Trophoblast cell (in vitro differentiated cells and primary cell): Measurements from ENCODE around the gene ATG4D.
"Not testable (repeated sequence)": the region's sequence is repeated elsewhere in the genome, so short reads cannot be mapped to it uniquely, and the experiment has no call there.

ENCODE experiments used
- DNase-seq, 2 donors: peaks; one replicate each; pipeline ENCODE4 v3.0.0-alpha.2; 2016
- H2AFZ ChIP-seq: 2 replicates; pipeline ENCODE4 v1.6.1; 2013; ENCODE audit warnings: low read length, moderate library complexity, mild to moderate bottlenecking; ENCODE audit not compliant: insufficient read depth, poor library complexity
- H2AK5ac ChIP-seq: 2 replicates; pipeline ENCODE4 v1.6.1; 2013; ENCODE audit warnings: mild to moderate bottlenecking, low read length
- H2BK120ac ChIP-seq: 2 replicates; pipeline ENCODE4 v1.6.1; 2013; ENCODE audit warnings: low read length, mild to moderate bottlenecking, moderate library complexity; ENCODE audit not compliant: insufficient read depth, poor library complexity
- H2BK12ac ChIP-seq: 2 replicates; pipeline ENCODE4 v1.6.1; 2013; ENCODE audit warnings: mild to moderate bottlenecking, low read length, moderate library complexity
- H2BK5ac ChIP-seq: 2 replicates; pipeline ENCODE4 v1.6.1; 2013; ENCODE audit warnings: low read length, low read depth, moderate library complexity, mild to moderate bottlenecking; ENCODE audit not compliant: poor library complexity
- H3K14ac ChIP-seq: 2 replicates; pipeline ENCODE4 v1.6.1; 2013; ENCODE audit warnings: mild to moderate bottlenecking, low read length
- H3K18ac ChIP-seq: 2 replicates; pipeline ENCODE4 v1.6.1; 2013; ENCODE audit warnings: mild to moderate bottlenecking, low read length
- H3K23ac ChIP-seq: 2 replicates; pipeline ENCODE4 v1.6.1; 2013; ENCODE audit warnings: low read length
- H3K27ac ChIP-seq: 2 replicates; pipeline ENCODE4 v1.5.1; 2013; ENCODE audit warnings: low read depth, mild to moderate bottlenecking, inconsistent platforms, low read length, moderate library complexity
- H3K27me3 ChIP-seq: 2 replicates; pipeline ENCODE4 v1.6.1; 2013; ENCODE audit warnings: inconsistent platforms, mild to moderate bottlenecking, low read length, moderate library complexity; ENCODE audit not compliant: insufficient read depth
- H3K36me3 ChIP-seq, 2 experiments: 1 replicate in 1 of 2; 2 replicates in 1 of 2; pipeline ENCODE4 v1.6.1; 2013; ENCODE audit warnings: low read length in 2 of 2, mild to moderate bottlenecking in 2 of 2, moderate library complexity in 1 of 2; ENCODE audit not compliant: insufficient read depth in 2 of 2, control insufficient read depth in 1 of 2
- H3K4ac ChIP-seq: 2 replicates; pipeline ENCODE4 v1.6.1; 2013; ENCODE audit warnings: low read depth, mild to moderate bottlenecking, low read length, moderate library complexity
- H3K4me1 ChIP-seq, 2 experiments: 1 replicate in 1 of 2; 2 replicates in 1 of 2; pipeline ENCODE4 v1.6.1; 2013; ENCODE audit warnings: low read length in 2 of 2, mild to moderate bottlenecking in 2 of 2, moderate library complexity in 1 of 2; ENCODE audit not compliant: insufficient read depth in 2 of 2, control insufficient read depth in 1 of 2
- H3K4me2 ChIP-seq: 2 replicates; pipeline ENCODE4 v1.6.1; 2013; ENCODE audit warnings: inconsistent platforms, mild to moderate bottlenecking, low read length, moderate library complexity
- H3K4me3 ChIP-seq: 2 replicates; pipeline ENCODE4 v1.5.1; 2013; ENCODE audit warnings: mild to moderate bottlenecking, low read depth, low read length, inconsistent platforms
- H3K79me1 ChIP-seq: one replicate; pipeline ENCODE4 v1.6.1; 2013; ENCODE audit warnings: low read length
- H3K79me2 ChIP-seq: 2 replicates; pipeline ENCODE4 v1.6.1; 2013; ENCODE audit warnings: low read length, mild to moderate bottlenecking; ENCODE audit not compliant: control insufficient read depth, insufficient read depth, poor library complexity
- H3K9ac ChIP-seq: 2 replicates; pipeline ENCODE4 v1.6.1; 2013; ENCODE audit warnings: mild to moderate bottlenecking, low read length
- H3K9me3 ChIP-seq: 2 replicates; pipeline ENCODE4 v1.6.1; 2013; ENCODE audit warnings: low read depth, mild to moderate bottlenecking, control low read depth, inconsistent platforms, low read length; ENCODE audit not compliant: insufficient read depth
- H4K12ac ChIP-seq: 2 replicates; pipeline ENCODE4 v1.6.1; 2013; ENCODE audit warnings: low read depth, mild to moderate bottlenecking, low read length, moderate library complexity
- H4K8ac ChIP-seq: 2 replicates; pipeline ENCODE4 v1.6.1; 2013; ENCODE audit warnings: low read depth, mild to moderate bottlenecking, low read length, moderate library complexity
- H4K91ac ChIP-seq: one replicate; pipeline ENCODE4 v1.6.1; 2013; ENCODE audit warnings: low read depth, mild to moderate bottlenecking, low read length, moderate library complexity
- WGBS: extraction: QIAGEN DNeasy Blood & Tissue Kit; methylation state at CpG from one replicate; pipeline ENCODE4 v1.1.7; 2013; ENCODE audit warnings: missing lambda C conversion rate; ENCODE audit not compliant: insufficient read length, insufficient coverage; ENCODE audit errors: extremely low coverage; 5-methylcytosine and 5-hydroxymethylcytosine counted together

ATG4D gene

DNA sequence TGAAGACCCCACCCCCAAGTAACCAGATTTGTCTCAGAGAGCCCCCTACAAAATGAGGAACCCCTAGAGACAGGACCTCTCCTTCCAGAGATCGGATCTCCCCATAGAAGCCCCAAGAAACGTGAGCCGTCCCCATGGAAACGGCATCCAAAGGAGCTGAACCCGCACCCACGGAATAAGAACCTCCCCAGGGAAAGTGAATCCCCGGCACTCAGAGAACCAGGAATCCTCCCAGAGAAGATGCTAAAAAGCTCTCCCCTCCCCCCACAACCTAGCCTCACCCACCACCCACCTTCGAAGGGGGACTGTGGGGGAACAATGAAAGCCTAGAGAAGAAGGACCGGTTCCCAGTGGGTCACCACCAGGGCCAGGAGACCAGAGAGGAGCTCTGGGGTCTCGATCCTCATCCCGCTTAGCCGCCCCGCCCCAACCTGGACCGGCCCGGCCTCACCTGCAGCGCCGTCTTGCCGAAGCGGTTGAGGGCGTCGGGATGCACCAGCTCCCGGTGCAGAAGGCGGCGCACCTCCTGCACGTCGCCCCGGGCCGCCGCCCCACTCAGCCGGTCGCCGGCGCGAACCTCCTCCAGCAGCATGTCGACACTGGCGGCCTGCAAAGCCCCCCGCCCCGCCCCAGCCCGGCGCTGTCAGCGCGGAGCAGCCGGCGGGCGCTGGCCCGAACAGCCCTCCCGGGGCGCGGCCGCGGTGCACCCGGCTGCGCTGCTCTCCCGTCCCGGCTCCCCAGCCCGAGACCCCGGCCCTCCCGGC, 24.5 kb downstream of the ATG4D start:
- Histone ChIP-seq H3K36me3 (no peaks in the 10 kb centered on the region), H2BK5ac (no peak overlapping the region), H3K79me2 (peaks cover 9% of the 10 kb centered on the region), H3K79me1 (peaks cover 9% of the 10 kb centered on the region), H4K8ac (no peak overlapping the region), H3K9me3 (peaks cover 2% of the 10 kb centered on the region), H2AFZ (peak overlapping the region; percentile 81), H3K27ac (peak overlapping the region; percentile 4), H3K4ac (no peak overlapping the region), H3K4me1 (peaks cover 9 to 14% of the 10 kb centered on the region in 2 experiments), H3K23ac (no peak overlapping the region), H4K12ac (no peak overlapping the region), H2BK12ac (no peak overlapping the region), H3K18ac (peak overlapping the region; percentile 43), H3K14ac (peak overlapping the region; percentile 49), H3K27me3 (no peaks in the 10 kb centered on the region), H2AK5ac (no peak overlapping the region), H3K9ac (no peak overlapping the region), H2BK120ac (no peak overlapping the region), H3K4me2 (peak overlapping the region; percentile 67), H4K91ac (no peak overlapping the region), H3K4me3 (peak overlapping the region; percentile 73)
- DNase-seq: peak; percentile 56 to 64
- WGBS: no CpG with 5 or more reads among the region's 58 CpGs

DNA sequence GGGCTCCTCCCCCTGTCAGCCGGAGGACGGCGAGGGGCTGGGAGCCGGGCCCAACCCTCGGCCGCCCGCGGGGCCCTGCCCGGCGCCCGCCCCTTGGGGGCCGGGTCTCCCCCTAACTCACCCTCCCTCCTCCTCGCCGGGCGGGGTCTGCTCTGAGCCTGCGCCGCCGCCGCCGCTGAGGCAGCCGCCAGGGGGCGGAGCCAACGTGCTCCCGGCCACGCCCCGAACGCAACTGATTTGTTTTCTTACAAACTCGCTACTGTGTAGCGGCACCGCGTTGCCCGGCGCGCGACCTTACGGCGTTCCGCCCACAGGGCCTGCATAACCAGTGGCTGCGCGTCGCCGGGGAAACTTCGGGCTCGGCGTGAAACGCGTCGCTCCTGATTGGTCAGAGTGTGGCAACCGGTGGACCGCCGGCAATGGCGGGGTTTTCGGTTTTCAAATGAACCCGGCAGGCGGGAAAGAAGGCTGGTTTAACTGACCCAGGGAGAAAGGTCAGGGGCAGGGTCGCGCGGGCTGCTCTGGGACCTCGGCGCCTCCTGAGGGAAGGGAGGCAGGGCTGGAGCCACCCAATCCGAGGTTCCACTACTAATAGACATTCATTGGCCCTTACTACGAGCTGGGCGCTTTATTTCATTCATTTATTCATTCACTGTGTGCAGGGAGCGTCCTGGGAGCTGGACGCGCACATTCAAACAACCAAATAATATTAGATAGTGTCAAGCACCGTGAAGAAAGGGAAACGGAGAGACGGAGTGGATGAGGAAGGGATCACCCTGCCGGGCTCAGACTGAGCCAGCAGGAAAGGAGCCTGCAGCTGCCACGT, 25.3 kb downstream of the ATG4D start, which contains the start of gene CDKN2D:
Gene CDKN2D (minus strand): TSS at position 154 of the 826 bp plus-strand sequence. CDS start 326 bp downstream, outside the sequence.
- H2BK12ac ChIP-seq: no peak within 1 kb of the TSS
- H3K23ac ChIP-seq: no peak within 1 kb of the TSS
- H3K9ac ChIP-seq: peak within 1 kb of the TSS; percentile 60
- H3K4ac ChIP-seq: no peak within 1 kb of the TSS
- H3K79me2 ChIP-seq: peaks cover 9% of the 10 kb centered on the region
- peak within 1 kb of the TSS; percentile 43 for H3K18ac ChIP-seq
- peak within 1 kb of the TSS; percentile 2 for H4K91ac ChIP-seq
- H3K4me3 ChIP-seq: peak within 1 kb of the TSS; percentile 73
- peaks cover 9% of the 10 kb centered on the region for H3K79me1 ChIP-seq
- H2BK120ac ChIP-seq: no peak within 1 kb of the TSS
- H4K8ac ChIP-seq: peak within 1 kb of the TSS; percentile 5
- H2BK5ac ChIP-seq: peak within 1 kb of the TSS; percentile 1
- H2AFZ ChIP-seq: peak within 1 kb of the TSS; percentile 81
- H3K27me3 ChIP-seq: no peaks in the 10 kb centered on the region
- H3K14ac ChIP-seq: peak within 1 kb of the TSS; percentile 49
- peaks cover under 1 to 3% of the 10 kb centered on the region in 2 experiments for H3K36me3 ChIP-seq
- peaks cover 2% of the 10 kb centered on the region for H3K9me3 ChIP-seq
- H4K12ac ChIP-seq: no peak within 1 kb of the TSS
- H2AK5ac ChIP-seq: no peak within 1 kb of the TSS
- no CpG with 5 or more reads among the region's 71 CpGs for whole genome bisulfite sequencing
- peak; percentile 99 to 100 for DNase-seq
- H3K27ac ChIP-seq: peak within 1 kb of the TSS; percentile 62
- peaks cover 9 to 14% of the 10 kb centered on the region in 2 experiments for H3K4me1 ChIP-seq
- H3K4me2 ChIP-seq: peak within 1 kb of the TSS; percentile 85

DNA sequence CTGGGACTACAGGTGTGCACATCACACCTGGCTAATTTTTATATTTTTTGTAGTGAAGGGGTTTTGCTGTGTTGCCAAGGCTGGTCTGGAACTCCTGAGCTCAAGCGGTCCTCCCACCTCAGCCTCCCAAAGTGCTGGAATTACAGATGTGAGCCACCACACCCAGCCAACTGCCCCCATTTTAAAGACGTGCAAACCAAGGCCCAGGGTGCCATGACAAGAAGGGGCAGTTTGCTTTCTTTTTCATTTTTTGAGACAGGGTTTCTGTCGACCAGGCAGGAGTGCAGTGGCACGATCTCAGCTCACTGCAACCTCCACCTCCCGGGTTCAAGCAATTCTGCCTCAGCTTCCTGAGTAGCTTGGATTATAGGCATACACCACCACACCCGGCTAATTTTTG, 30.1 kb downstream of the ATG4D start:
- H2BK120ac ChIP-seq, H3K9ac ChIP-seq, H3K4me3 ChIP-seq, H3K27ac ChIP-seq, H3K9me3 ChIP-seq, H3K4ac ChIP-seq, H2AFZ ChIP-seq, H3K4me1 ChIP-seq, H3K79me2 ChIP-seq, H3K23ac ChIP-seq, H3K18ac ChIP-seq, H3K4me2 ChIP-seq, H3K79me1 ChIP-seq, H2BK5ac ChIP-seq, H4K12ac ChIP-seq, H3K27me3 ChIP-seq, H4K8ac ChIP-seq, H3K14ac ChIP-seq, DNase-seq, H4K91ac ChIP-seq, H2AK5ac ChIP-seq, H2BK12ac ChIP-seq: not testable (repeated sequence)
- WGBS: no CpG with 5 or more reads among the region's 6 CpGs
- peaks cover 28 to 29% of the 10 kb centered on the region in 2 experiments for H3K36me3 ChIP-seq

DNA sequence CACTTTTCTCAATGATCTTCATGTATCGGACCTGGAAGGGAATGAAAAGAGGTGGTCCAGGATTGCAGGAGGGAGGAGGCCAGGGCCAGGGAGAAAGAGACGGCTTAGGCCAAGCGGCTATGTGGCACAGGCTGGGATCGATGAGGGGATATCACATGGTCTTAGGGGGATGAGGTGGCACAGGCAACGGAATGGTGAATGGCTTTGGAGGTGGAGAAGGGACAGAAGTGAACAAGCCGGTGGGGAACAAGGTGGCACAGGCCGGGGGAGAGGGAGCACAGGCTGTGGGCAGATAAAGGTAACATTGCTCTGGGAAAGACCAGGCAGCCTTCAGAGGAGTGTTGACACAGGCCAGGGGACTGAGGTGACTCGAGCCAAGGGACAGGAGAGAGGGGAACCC, 30.8 kb downstream of the ATG4D start:
- Histone ChIP-seq H2BK120ac (no peak overlapping the region), H3K18ac (no peak overlapping the region), H3K79me1 (no peaks in the 10 kb centered on the region), H3K27me3 (no peaks in the 10 kb centered on the region), H3K79me2 (no peaks in the 10 kb centered on the region), H3K9ac (no peak overlapping the region), H3K4ac (no peak overlapping the region), H3K36me3 (peaks cover 29 to 31% of the 10 kb centered on the region in 2 experiments), H4K12ac (no peak overlapping the region), H3K4me1 (peaks cover under 1 to 5% of the 10 kb centered on the region in 2 experiments), H2BK12ac (no peak overlapping the region), H4K8ac (no peak overlapping the region), H4K91ac (no peak overlapping the region), H2BK5ac (no peak overlapping the region), H3K27ac (no peak overlapping the region), H2AFZ (no peak overlapping the region), H3K9me3 (peaks cover 2% of the 10 kb centered on the region), H3K4me2 (no peak overlapping the region), H2AK5ac (no peak overlapping the region), H3K14ac (no peak overlapping the region), H3K23ac (no peak overlapping the region), H3K4me3 (no peak overlapping the region)
- DNase-seq: no peak
- no CpG with 5 or more reads among the region's 8 CpGs for WGBS
